Astrocyte (in vitro differentiated cells and primary cell): ENCODE results near the gene NBEA. TPM values are rescaled to one million over a fixed set of nuclear protein-coding genes. Genes with fewer than 3 reads are reported as not detected.

Source experiments
- DNase-seq: peaks from one replicate; pipeline ENCODE4 v3.0.0-alpha.2; 2010; ENCODE audit warnings: low read depth
- FAIRE-seq: peaks from 2 replicates; lab custom pipeline; 2011; peaks lifted over from hg19 to GRCh38; lab: Jason Lieb, UNC
- H2AFZ ChIP-seq: 2 replicates; pipeline ENCODE4 v1.6.0; 2012; ENCODE audit warnings: low read depth, low read length, inconsistent platforms
- H3K27ac ChIP-seq: 2 replicates; pipeline ENCODE4 v1.5.1; 2011; ENCODE audit warnings: low read depth, low read length, inconsistent platforms
- H3K27me3 ChIP-seq: 2 replicates; pipeline ENCODE4 v1.6.0; 2011; ENCODE audit warnings: low read length, inconsistent platforms; ENCODE audit not compliant: insufficient read depth
- H3K36me3 ChIP-seq: 2 replicates; pipeline ENCODE4 v1.5.1; 2011; ENCODE audit warnings: low read length, inconsistent platforms; ENCODE audit not compliant: insufficient read depth
- H3K4me1 ChIP-seq: 2 replicates; pipeline ENCODE4 v1.5.1; 2011; ENCODE audit warnings: low read length, inconsistent platforms; ENCODE audit not compliant: insufficient read depth
- H3K4me2 ChIP-seq: 2 replicates; pipeline ENCODE4 v1.6.0; 2012; ENCODE audit warnings: low read length, inconsistent platforms
- H3K4me3 ChIP-seq: 2 replicates; pipeline ENCODE4 v1.5.1; 2011; ENCODE audit warnings: low read depth, mild to moderate bottlenecking, low read length, inconsistent platforms; ENCODE audit not compliant: insufficient read depth
- H3K79me2 ChIP-seq: 2 replicates; pipeline ENCODE4 v1.6.0; 2012; ENCODE audit warnings: mild to moderate bottlenecking, low read length, inconsistent platforms; ENCODE audit not compliant: insufficient read depth
- H3K9ac ChIP-seq: 2 replicates; pipeline ENCODE4 v1.6.0; 2012; ENCODE audit warnings: mild to moderate bottlenecking, low read length, inconsistent platforms
- H3K9me3 ChIP-seq: 2 replicates; pipeline ENCODE4 v1.5.1; 2012; ENCODE audit warnings: low read depth, mild to moderate bottlenecking, low read length, inconsistent platforms; ENCODE audit not compliant: insufficient read depth
- H4K20me1 ChIP-seq: 2 replicates; pipeline ENCODE4 v1.6.0; 2012; ENCODE audit warnings: low read length, inconsistent platforms; ENCODE audit not compliant: insufficient read depth
- H3K27ac Mint-ChIP-seq: one replicate; pipeline ENCODE4 v1.8.0; 2021; ENCODE audit warnings: mild to moderate bottlenecking, mixed read lengths; ENCODE audit not compliant: unreplicated experiment
- H3K27me3 Mint-ChIP-seq: one replicate; pipeline ENCODE4 v1.8.0; 2021; ENCODE audit warnings: low read depth, mixed read lengths; ENCODE audit not compliant: unreplicated experiment
- H3K36me3 Mint-ChIP-seq: one replicate; pipeline ENCODE4 v1.8.0; 2021; ENCODE audit warnings: low read depth, mixed read lengths; ENCODE audit not compliant: unreplicated experiment
- H3K4me1 Mint-ChIP-seq: one replicate; pipeline ENCODE4 v1.8.0; 2021; ENCODE audit warnings: low read depth, mixed read lengths; ENCODE audit not compliant: unreplicated experiment
- H3K4me3 Mint-ChIP-seq: one replicate; pipeline ENCODE4 v1.8.0; 2021; ENCODE audit warnings: mild to moderate bottlenecking, moderate library complexity, mixed read lengths; ENCODE audit not compliant: unreplicated experiment
- H3K9me3 Mint-ChIP-seq: one replicate; pipeline ENCODE4 v1.8.0; 2021; ENCODE audit warnings: mild to moderate bottlenecking, mixed read lengths; ENCODE audit not compliant: unreplicated experiment
- CTCF ChIP-seq: IDR thresholded peaks from 2 replicates; pipeline ENCODE4 v1.5.1; 2011; ENCODE audit warnings: low read depth, mild to moderate bottlenecking, inconsistent platforms, low read length, moderate library complexity; ENCODE audit not compliant: insufficient read depth
- EZH2 ChIP-seq: IDR thresholded peaks from 2 replicates; pipeline ENCODE4 v1.6.1; 2012; ENCODE audit warnings: mild to moderate bottlenecking, low read length, inconsistent platforms; ENCODE audit not compliant: insufficient read depth
- total RNA-seq: library from RNA; stranded (reverse); gene quantifications from 2 replicates; pipeline ENCODE4 v1.2.1, GENCODE V29; 2021

Gene NBEA
- total RNA-seq, 1 donor from 2014 or later, result 7.8 TPM

- Mint-ChIP-seq H3K9me3 (peaks cover 3% of the 10 kb centered on the region), H3K27ac (no peak overlapping the region), H3K27me3 (no peaks in the 10 kb centered on the region), H3K4me1 (peaks cover 3% of the 10 kb centered on the region), H3K4me3 (no peak overlapping the region), H3K36me3 (no peaks in the 10 kb centered on the region)
- no peak overlapping the region for H3K4me2 ChIP-seq
- FAIRE-seq (no peak), DNase-seq (no peak)
- no peaks in the 10 kb centered on the region for H3K27me3 ChIP-seq
- no peak overlapping the region for H3K27ac ChIP-seq
- TF ChIP-seq CTCF, result no peak
- no peak for TF ChIP-seq EZH2
- H2AFZ ChIP-seq, result no peak overlapping the region
- no peaks in the 10 kb centered on the region for H4K20me1 ChIP-seq
- H3K79me2 ChIP-seq, result no peaks in the 10 kb centered on the region
- H3K4me1 ChIP-seq, result no peaks in the 10 kb centered on the region
- no peaks in the 10 kb centered on the region for H3K36me3 ChIP-seq
- no peaks in the 10 kb centered on the region for H3K9me3 ChIP-seq
- H3K4me3 ChIP-seq, result no peak overlapping the region
- H3K9ac ChIP-seq, result no peak overlapping the region
These were observed 414.5 kb downstream of the NBEA start for GRCh38 chr13:35356572-35356971.

- Histone ChIP-seq H3K9ac (no peak overlapping the region), H4K20me1 (no peaks in the 10 kb centered on the region), H3K9me3 (no peaks in the 10 kb centered on the region), H2AFZ (no peak overlapping the region), H3K4me3 (no peak overlapping the region), H3K27me3 (no peaks in the 10 kb centered on the region), H3K4me2 (no peak overlapping the region), H3K79me2 (no peaks in the 10 kb centered on the region), H3K4me1 (no peaks in the 10 kb centered on the region), H3K27ac (no peak overlapping the region), H3K36me3 (no peaks in the 10 kb centered on the region)
- DNase-seq, result no peak
- H3K36me3 Mint-ChIP-seq, result peaks cover 2% of the 10 kb centered on the region
- no peak overlapping the region for H3K4me3 Mint-ChIP-seq
- no peak overlapping the region for H3K27ac Mint-ChIP-seq
- no peaks in the 10 kb centered on the region for H3K4me1 Mint-ChIP-seq
- no peak for TF ChIP-seq CTCF
- peaks cover 10% of the 10 kb centered on the region for H3K9me3 Mint-ChIP-seq
- H3K27me3 Mint-ChIP-seq, result no peaks in the 10 kb centered on the region
- FAIRE-seq, result no peak
These were observed 423.8 kb downstream of the NBEA start for GRCh38 chr13:35365883-35366282.

- FAIRE-seq (no peak), DNase-seq (no peak)
- H3K27ac Mint-ChIP-seq, result no peak overlapping the region
- Histone ChIP-seq H3K9ac (no peak overlapping the region), H3K4me1 (no peaks in the 10 kb centered on the region), H3K36me3 (no peaks in the 10 kb centered on the region), H2AFZ (no peak overlapping the region), H3K4me2 (no peak overlapping the region), H3K27me3 (no peaks in the 10 kb centered on the region), H3K4me3 (no peak overlapping the region), H3K79me2 (no peaks in the 10 kb centered on the region), H4K20me1 (no peaks in the 10 kb centered on the region), H3K27ac (no peak overlapping the region), H3K9me3 (no peaks in the 10 kb centered on the region)
- no peaks in the 10 kb centered on the region for H3K4me1 Mint-ChIP-seq
- TF ChIP-seq EZH2 (no peak), CTCF (no peak)
- H3K36me3 Mint-ChIP-seq, result peaks cover 2% of the 10 kb centered on the region
- H3K4me3 Mint-ChIP-seq, result no peak overlapping the region
- H3K9me3 Mint-ChIP-seq, result peaks cover 18% of the 10 kb centered on the region
- H3K27me3 Mint-ChIP-seq, result no peaks in the 10 kb centered on the region
These were observed 425.5 kb downstream of the NBEA start for GRCh38 chr13:35367586-35367985.
